Measurements from ENCODE around the gene CLINT1. TPM values are rescaled to one million over a fixed set of nuclear protein-coding genes. Genes with fewer than 3 reads are reported as not detected.

The CLINT1 gene
- total RNA-seq, 1 experiment from 2014 or later: 170 TPM

DNA sequence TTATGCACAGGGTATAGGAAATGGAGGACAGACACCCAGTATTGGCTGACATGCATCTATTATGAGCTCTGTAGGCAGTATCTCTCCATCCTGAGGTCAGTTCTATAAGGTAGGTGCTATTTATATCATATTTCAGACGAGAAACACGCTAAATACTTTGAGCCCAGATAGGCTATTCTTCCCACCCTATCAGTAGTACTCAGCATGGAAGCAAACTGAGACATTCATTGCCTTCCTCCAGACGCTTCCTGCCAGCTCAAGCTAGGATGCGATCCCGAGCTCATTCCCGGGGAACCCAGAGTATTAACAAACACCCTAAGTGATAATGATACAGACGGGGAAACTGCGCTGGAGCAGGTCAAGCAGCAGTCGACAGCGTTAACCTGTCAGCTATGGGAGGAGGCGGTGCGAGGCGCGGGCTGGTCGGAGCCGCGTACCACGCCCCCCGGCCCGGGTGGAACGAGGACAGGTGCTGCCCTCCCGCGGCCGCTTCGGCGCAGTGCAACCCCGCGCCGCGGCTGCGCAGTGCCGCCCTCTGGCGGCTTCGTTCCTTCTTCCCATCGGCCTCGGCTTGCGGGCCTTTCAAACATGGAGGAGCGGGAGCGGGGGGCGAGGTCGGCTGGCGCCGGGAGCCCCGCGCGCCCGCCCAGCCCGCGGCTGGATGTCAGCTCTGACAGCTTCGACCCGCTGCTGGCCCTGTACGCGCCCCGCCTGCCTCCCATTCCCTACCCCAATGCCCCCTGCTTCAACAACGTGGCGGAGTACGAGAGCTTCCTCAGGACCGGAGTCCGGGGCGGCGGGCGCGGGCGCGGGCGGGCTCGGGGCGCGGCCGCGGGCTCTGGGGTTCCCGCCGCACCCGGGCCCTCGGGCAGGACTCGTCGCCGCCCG is 115.5 kb downstream of the CLINT1 start, which contains the start of gene LSM11:
Gene LSM11, plus strand, starts transcription at position 550 of the 888 bp plus-strand sequence. Its CDS starts 39 bp downstream, at position 589.
- Mint-ChIP-seq H3K4me3 (ENCODE audit: unreplicated experiment) (peak within 1 kb of the TSS; percentile 78), H3K9me3 (ENCODE audit: unreplicated experiment) (no peaks in the 10 kb centered on the region), H3K27ac (ENCODE audit: low read depth, unreplicated experiment) (peak within 1 kb of the TSS; percentile 68), H3K27me3 (ENCODE audit: insufficient read depth, unreplicated experiment) (no peaks in the 10 kb centered on the region), H3K4me1 (ENCODE audit: insufficient read depth, unreplicated experiment) (peaks cover 18% of the 10 kb centered on the region), H3K36me3 (ENCODE audit: insufficient read depth, unreplicated experiment) (peaks cover 18% of the 10 kb centered on the region)
- intact Hi-C loops (cut with micrococcal nuclease): loop anchor here (1.0 kb wide), 6 partner anchors 74 to 594 kb away; no protein-coding TSS in a partner anchor
- TF ChIP-seq, protein P1, sequence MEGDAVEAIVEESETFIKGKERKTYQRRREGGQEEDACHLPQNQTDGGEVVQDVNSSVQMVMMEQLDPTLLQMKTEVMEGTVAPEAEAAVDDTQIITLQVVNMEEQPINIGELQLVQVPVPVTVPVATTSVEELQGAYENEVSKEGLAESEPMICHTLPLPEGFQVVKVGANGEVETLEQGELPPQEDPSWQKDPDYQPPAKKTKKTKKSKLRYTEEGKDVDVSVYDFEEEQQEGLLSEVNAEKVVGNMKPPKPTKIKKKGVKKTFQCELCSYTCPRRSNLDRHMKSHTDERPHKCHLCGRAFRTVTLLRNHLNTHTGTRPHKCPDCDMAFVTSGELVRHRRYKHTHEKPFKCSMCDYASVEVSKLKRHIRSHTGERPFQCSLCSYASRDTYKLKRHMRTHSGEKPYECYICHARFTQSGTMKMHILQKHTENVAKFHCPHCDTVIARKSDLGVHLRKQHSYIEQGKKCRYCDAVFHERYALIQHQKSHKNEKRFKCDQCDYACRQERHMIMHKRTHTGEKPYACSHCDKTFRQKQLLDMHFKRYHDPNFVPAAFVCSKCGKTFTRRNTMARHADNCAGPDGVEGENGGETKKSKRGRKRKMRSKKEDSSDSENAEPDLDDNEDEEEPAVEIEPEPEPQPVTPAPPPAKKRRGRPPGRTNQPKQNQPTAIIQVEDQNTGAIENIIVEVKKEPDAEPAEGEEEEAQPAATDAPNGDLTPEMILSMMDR (IDR thresholded peaks at IDR 0.05; ENCODE audit: unreplicated experiment): peak; percentile 100
- BruUV-seq (replicated peaks): no TSS peak
- peak; percentile 90 for DNase-seq (ENCODE audit: unreplicated experiment)
- ChIA-PET CTCF (interaction anchor here (0.5 to 8.6 kb wide), 87 partner anchors 11 to 1652 kb away, joined by 3 to 177 read pairs (median 3); partner anchors contain the start of gene THG1L), POLR2A (interaction anchor here (0.7 to 1.5 kb wide), 9 partner anchors 9 to 1389 kb away, joined by 3 to 17 read pairs (median 4); partner anchors contain the start of gene THG1L)

DNA sequence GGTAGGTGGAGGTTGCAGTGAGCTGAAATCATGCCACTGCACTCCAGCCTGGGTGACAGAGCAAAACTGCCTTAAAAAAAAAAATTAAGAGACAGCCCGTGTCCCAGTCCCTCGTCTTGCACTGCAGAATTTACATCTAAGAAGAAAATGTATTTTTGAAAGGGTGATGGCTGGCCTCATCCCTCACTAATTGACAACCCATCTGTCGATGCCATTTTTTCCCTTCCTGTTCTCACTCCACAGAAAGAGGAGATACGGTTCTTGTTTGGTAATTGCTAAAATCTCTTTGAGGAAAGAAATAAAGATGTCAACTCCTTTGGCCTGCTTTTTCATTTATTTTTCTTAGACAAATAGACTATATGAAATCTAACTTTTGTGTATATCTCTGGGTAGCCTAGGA is 117.8 kb downstream of the CLINT1 start:
- no peaks in the 10 kb centered on the region for H3K27me3 Mint-ChIP-seq (ENCODE audit: insufficient read depth, unreplicated experiment)
- CTCF ChIA-PET: interaction anchor here (0.6 to 6.6 kb wide), 13 partner anchors 10 to 1397 kb away, joined by 3 to 94 read pairs (median 4); partner anchors contain the start of gene THG1L
- TF ChIP-seq, protein P1 (IDR thresholded peaks at IDR 0.05; ENCODE audit: unreplicated experiment): no peak
- intact Hi-C loops (cut with micrococcal nuclease): no loop called here
- no peaks in the 10 kb centered on the region for H3K9me3 Mint-ChIP-seq (ENCODE audit: unreplicated experiment)
- no peak overlapping the region for H3K27ac Mint-ChIP-seq (ENCODE audit: low read depth, unreplicated experiment)
- no peak for DNase-seq (ENCODE audit: unreplicated experiment)
- H3K4me1 Mint-ChIP-seq (ENCODE audit: insufficient read depth, unreplicated experiment): peaks cover 15% of the 10 kb centered on the region
- POLR2A ChIA-PET: interaction anchor here (0.6 to 0.9 kb wide), 3 partner anchors 9 to 1278 kb away, joined by 3 to 5 read pairs (median 3); partner anchors contain the start of gene THG1L
- BruUV-seq (replicated peaks): no TSS peak
- no peak overlapping the region for H3K4me3 Mint-ChIP-seq (ENCODE audit: unreplicated experiment)
- H3K36me3 Mint-ChIP-seq (ENCODE audit: insufficient read depth, unreplicated experiment): peaks cover 35% of the 10 kb centered on the region

DNA sequence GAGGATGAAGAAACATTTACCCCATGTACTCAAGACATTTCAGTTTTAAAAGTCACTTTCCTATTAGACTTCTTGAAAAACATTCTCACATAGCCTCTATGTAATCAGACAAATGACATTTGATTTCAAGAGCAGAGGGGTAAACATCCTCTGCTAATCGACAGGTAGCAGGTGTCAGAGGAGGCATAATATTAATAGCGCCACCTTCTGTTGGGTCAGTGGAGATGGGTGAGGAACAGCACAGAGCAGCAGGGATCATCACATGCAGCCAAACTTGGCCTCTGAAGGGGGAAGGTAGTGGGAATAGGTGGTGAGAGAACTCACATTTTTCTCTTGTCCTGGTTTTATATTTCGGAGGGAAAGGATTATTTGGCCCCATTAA is 118.7 kb downstream of the CLINT1 start:
- Mint-ChIP-seq H3K36me3 (ENCODE audit: insufficient read depth, unreplicated experiment) (peaks cover 42% of the 10 kb centered on the region), H3K27ac (ENCODE audit: low read depth, unreplicated experiment) (no peak overlapping the region), H3K27me3 (ENCODE audit: insufficient read depth, unreplicated experiment) (no peaks in the 10 kb centered on the region), H3K4me1 (ENCODE audit: insufficient read depth, unreplicated experiment) (peaks cover 11% of the 10 kb centered on the region), H3K9me3 (ENCODE audit: unreplicated experiment) (no peaks in the 10 kb centered on the region), H3K4me3 (ENCODE audit: unreplicated experiment) (no peak overlapping the region)
- no TSS peak for BruUV-seq (replicated peaks)
- POLR2A ChIA-PET: no interaction called here
- DNase-seq (ENCODE audit: unreplicated experiment): peak; percentile 66
- TF ChIP-seq, protein P1 (IDR thresholded peaks at IDR 0.05; ENCODE audit: unreplicated experiment): peak; percentile 57
- CTCF ChIA-PET: interaction anchor here (0.7 to 6.6 kb wide), 5 partner anchors 9 to 413 kb away, joined by 3 to 94 read pairs (median 8); partner anchors contain the start of gene THG1L
- intact Hi-C loops (cut with micrococcal nuclease): no loop called here
